ENCODE results near the gene INTS11.

GRCh38 chr1:1285611-1286311 lies 38.7 kb downstream of the INTS11 start:
- TF ChIP-seq, protein P1, sequence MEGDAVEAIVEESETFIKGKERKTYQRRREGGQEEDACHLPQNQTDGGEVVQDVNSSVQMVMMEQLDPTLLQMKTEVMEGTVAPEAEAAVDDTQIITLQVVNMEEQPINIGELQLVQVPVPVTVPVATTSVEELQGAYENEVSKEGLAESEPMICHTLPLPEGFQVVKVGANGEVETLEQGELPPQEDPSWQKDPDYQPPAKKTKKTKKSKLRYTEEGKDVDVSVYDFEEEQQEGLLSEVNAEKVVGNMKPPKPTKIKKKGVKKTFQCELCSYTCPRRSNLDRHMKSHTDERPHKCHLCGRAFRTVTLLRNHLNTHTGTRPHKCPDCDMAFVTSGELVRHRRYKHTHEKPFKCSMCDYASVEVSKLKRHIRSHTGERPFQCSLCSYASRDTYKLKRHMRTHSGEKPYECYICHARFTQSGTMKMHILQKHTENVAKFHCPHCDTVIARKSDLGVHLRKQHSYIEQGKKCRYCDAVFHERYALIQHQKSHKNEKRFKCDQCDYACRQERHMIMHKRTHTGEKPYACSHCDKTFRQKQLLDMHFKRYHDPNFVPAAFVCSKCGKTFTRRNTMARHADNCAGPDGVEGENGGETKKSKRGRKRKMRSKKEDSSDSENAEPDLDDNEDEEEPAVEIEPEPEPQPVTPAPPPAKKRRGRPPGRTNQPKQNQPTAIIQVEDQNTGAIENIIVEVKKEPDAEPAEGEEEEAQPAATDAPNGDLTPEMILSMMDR (conservative IDR thresholded peaks at IDR 0.05), result no peak
- no peak for TF ChIP-seq ZFX (IDR thresholded peaks at IDR 0.05)
